Mucosa of rectum (tissue), 2 donors: ENCODE data around the gene TIMP2.
"Not testable (repeated sequence)": the region's sequence is repeated elsewhere in the genome, so short reads cannot be mapped to it uniquely, and the experiment has no call there.

Source experiments
- H3K27ac ChIP-seq, 2 donors: one replicate each; pipeline ENCODE4 v1.7.0; 2013; ENCODE audit warnings: inconsistent platforms in 2 of 2, low read depth in 2 of 2, low read length in 2 of 2
- H3K27me3 ChIP-seq, 2 donors: one replicate each; pipeline ENCODE4 v1.7.0; 2013; ENCODE audit warnings: low read length in 2 of 2; ENCODE audit not compliant: control insufficient read depth in 2 of 2, insufficient read depth in 2 of 2
- H3K36me3 ChIP-seq, 2 donors: one replicate each; pipeline ENCODE4 v1.7.0; 2013; ENCODE audit warnings: low read length in 2 of 2; ENCODE audit not compliant: control insufficient read depth in 2 of 2, insufficient read depth in 2 of 2
- H3K4me1 ChIP-seq, 2 donors: one replicate each; pipeline ENCODE4 v1.7.0; 2013; ENCODE audit warnings: low read length in 2 of 2, mild to moderate bottlenecking in 1 of 2; ENCODE audit not compliant: control insufficient read depth in 2 of 2, insufficient read depth in 2 of 2
- H3K4me3 ChIP-seq, 2 donors: one replicate each; pipeline ENCODE4 v1.7.0; 2013; ENCODE audit warnings: low read length in 2 of 2
- H3K9ac ChIP-seq, 2 donors: one replicate each; pipeline ENCODE4 v1.7.0; 2013; ENCODE audit warnings: low read length in 2 of 2, low read depth in 1 of 2, mild to moderate bottlenecking in 1 of 2
- H3K9me3 ChIP-seq, 2 donors: one replicate each; pipeline ENCODE4 v1.7.0; 2013; ENCODE audit warnings: low read length in 2 of 2; ENCODE audit not compliant: control insufficient read depth in 2 of 2
- donor health status: healthy.
- donor health status: Normal muscosa, but diverticular disease.

Gene TIMP2

DNA sequence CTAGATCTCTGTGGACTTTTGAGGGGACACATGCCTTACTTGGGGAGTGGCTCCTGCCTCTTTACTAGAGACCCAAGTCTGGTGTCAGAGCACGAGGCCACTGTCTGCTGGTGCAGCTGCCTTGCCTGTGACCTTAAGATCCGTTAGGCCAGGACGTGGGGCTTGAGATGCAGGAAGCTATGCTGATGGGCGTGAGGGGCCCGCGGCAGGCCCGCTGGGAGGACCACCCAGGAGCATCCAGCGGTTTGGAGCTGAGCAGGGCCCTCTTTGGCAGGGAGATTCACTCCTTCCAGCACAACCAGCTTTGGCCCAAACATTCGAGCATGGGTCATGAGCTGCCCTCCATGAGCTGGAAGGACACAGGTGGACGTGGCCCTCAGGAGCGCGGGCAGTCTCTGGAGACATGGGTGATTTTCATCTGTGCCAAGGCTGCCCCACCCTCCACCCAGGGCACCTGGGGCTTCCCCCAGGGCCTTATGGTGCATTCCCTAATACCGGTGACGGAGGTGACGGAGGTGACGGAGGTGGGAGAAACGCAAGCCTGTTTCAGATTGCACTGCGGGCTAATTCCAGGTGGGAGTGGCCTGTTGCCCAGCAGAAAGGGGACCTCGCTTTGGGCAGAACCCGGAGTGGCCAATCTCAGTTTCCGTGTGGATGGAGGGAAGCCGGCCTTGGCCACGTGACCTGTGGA is 41.9 kb upstream of the TIMP2 start:
- Histone ChIP-seq H3K4me3 (no peak overlapping the region), H3K4me1 (peaks cover 16 to 22% of the 10 kb centered on the region in 2 donors), H3K27ac (no peak overlapping the region), H3K9ac (no peak overlapping the region), H3K9me3 (no peaks in the 10 kb centered on the region), H3K27me3 (no peaks in the 10 kb centered on the region), H3K36me3 (peaks cover 17 to 18% of the 10 kb centered on the region in 2 donors)

DNA sequence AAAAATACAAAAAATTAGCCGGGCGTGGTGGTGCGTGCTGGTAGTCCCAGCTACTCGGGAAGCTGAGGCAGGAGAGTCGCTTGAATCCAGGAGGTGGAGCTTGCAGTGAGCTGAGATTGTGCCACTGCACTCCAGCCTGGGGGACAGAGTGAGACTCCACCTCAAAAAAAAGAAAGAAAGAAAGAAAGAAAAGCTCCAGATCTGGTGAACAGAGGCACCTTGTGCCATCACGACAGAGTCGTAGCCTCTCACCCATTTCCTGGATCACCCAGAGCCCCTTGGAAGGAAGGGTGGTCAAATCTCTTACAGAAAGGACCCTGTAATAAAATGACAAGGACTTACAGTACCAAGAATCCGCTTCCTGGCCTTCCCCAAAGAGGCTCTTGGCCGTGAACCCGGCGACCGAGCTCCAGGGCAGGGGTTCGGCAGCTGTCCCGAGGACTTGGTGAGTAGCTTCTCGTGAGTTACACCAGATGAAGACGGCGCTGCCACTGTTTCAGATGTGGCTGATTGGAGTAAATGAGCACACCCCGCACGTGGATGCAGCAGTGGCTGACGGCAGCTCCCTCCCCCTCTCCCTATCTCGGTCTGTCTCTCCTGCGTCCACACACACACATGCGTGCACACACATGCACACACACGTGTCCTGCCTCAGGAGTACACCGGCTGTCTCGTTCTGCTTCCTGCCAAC is 41.1 kb upstream of the TIMP2 start:
- Histone ChIP-seq H3K27me3 (no peaks in the 10 kb centered on the region), H3K27ac (no peak overlapping the region), H3K4me1 (peaks cover 16 to 24% of the 10 kb centered on the region in 2 donors), H3K36me3 (peaks cover 14 to 17% of the 10 kb centered on the region in 2 donors), H3K9ac (no peak overlapping the region), H3K4me3 (no peak overlapping the region), H3K9me3 (no peaks in the 10 kb centered on the region)

DNA sequence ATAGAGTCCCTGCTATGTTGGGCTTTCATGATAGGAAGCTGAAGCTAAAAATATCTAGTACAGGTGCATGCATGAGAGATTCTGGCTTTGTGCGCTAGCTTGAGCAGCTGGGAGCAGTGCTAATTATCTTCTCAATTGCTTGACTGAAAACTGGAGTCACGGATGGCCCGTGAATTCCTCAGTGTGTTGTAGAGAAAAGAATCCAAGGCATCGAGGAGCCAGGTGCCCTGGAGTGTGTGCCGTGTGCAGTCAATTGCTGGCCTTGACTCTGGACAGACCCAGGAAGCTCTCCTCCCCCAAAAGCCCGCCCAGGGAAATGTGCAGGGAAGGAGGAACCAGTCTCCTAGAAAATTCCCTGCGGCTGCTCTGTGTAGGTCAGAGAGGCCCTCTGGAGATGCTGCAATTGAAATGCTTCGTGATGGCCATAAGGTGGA is 40.3 kb upstream of the TIMP2 start:
- Histone ChIP-seq H3K27ac (no peak overlapping the region), H3K36me3 (peaks cover 14 to 17% of the 10 kb centered on the region in 2 donors), H3K9ac (no peak overlapping the region), H3K9me3 (no peaks in the 10 kb centered on the region), H3K4me1 (peaks cover 14 to 20% of the 10 kb centered on the region in 2 donors), H3K27me3 (no peaks in the 10 kb centered on the region), H3K4me3 (no peak overlapping the region)

DNA sequence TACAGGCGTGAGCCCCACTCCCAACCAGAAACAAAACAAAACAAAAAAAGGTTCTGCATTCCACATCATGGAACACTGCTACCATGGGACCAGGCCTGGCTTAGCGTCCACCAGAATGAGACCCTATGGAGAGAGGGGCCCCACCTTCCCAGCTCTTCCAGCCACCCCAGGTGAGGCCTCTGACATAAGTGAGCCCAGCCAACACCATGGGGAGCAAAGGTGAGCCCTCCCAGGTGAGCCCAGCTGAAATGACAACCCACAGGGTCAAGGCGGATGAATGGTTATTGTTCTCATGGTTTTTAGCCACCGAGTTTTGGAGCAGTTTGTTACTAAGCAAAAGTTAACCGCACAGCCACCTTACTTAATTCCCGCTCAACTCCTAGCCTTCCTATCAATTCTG is 38.2 kb upstream of the TIMP2 start:
- Histone ChIP-seq H3K4me1 (peaks cover 14 to 20% of the 10 kb centered on the region in 2 donors), H3K27ac (peak overlapping the region; percentile 64 to 72), H3K36me3 (peaks cover 2 to 6% of the 10 kb centered on the region in 2 donors), H3K4me3 (no peak overlapping the region), H3K9me3 (no peaks in the 10 kb centered on the region), H3K9ac (no peak overlapping the region), H3K27me3 (no peaks in the 10 kb centered on the region)

DNA sequence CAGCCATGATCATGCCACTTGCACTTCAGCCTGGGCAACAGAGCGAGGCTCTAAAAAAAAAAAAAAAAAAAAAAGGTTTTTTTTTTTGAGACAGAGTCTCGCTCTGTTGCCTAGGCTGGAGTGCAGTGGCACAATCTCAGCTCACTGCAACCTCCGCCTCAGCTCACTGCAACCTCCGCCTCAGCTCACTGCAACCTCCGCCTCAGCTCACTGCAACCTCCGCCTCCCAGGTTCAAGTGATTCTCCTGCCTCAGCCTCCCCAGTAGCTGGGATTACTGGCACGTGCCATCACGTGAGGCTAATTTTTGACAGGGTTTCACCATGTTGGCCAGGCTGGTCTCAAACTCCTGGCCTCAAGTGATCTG is 37.8 kb upstream of the TIMP2 start:
- not testable (repeated sequence) for H3K9ac ChIP-seq, H3K9me3 ChIP-seq, H3K4me3 ChIP-seq, H3K36me3 ChIP-seq, H3K27me3 ChIP-seq
- peaks cover 14 to 21% of the 10 kb centered on the region in 2 donors for H3K4me1 ChIP-seq
- peak overlapping the region; percentile 64 to 80 for H3K27ac ChIP-seq

DNA sequence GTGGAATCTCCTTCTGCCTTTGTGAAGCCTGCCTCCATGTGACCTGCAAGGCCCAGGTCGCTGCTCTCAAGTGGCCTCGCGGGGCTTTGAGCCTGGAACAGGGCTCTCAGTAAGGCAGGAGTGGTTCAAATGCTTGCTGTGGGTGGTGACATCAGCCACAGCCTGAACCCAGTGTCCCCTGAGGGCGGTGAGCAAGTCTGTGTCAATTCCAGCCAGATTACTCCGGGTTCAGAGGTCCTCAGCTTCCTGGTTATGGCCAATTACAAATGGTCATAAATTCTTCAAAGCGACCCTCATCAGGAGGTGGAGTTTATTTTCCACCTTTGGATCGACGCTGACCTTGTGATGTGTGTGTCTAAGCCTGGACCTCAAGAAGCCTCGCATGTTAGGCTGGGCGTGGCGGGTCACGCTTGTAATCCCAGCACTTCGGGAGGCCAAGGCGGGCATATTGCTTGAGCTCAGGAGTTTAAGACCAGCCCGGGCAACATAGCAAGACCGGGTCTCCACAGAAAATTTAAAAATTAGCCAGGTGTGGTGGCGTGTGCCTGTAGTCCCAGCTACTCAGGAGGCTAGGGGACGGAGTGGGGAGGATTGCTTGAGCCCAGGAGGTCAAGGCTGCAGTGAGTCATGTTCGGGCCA is 37.3 kb upstream of the TIMP2 start:
- Histone ChIP-seq H3K4me1 (peaks cover 14 to 21% of the 10 kb centered on the region in 2 donors), H3K27me3 (no peaks in the 10 kb centered on the region), H3K9me3 (no peaks in the 10 kb centered on the region), H3K4me3 (no peak overlapping the region), H3K27ac (peak overlapping the region; percentile 52 to 80), H3K36me3 (peaks cover 2% of the 10 kb centered on the region in 2 donors), H3K9ac (no peak overlapping the region)

DNA sequence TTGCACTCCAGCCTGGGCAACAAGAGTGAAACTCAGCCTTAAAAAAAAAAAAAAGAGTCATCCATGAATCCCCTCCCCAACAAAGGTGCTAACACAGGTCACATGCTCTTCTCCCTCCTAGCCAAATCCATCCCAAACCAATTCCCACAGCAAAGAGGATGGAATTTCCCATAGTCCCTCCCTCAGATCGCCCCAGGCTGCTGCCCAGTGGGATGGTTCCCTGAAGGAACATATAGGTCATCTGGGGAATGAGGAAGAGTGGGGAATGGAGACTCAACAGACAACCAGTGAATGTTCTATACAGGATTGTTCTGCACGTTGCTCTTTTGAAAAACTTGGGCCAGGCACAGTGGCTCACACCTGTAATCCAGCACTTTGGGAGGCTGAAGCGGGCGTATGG is 36.4 kb upstream of the TIMP2 start:
- H3K27me3 ChIP-seq = no peaks in the 10 kb centered on the region
- H3K4me1 ChIP-seq = peaks cover 14 to 21% of the 10 kb centered on the region in 2 donors
- peaks cover 0 to under 1% of the 10 kb centered on the region in 2 donors for H3K36me3 ChIP-seq
- no peaks in the 10 kb centered on the region for H3K9me3 ChIP-seq
- peak overlapping the region in 1 of 2 donors; percentile 10 for H3K4me3 ChIP-seq
- peak overlapping the region; percentile 52 to 69 for H3K27ac ChIP-seq
- H3K9ac ChIP-seq = peak overlapping the region in 1 of 2 donors; percentile 14

DNA sequence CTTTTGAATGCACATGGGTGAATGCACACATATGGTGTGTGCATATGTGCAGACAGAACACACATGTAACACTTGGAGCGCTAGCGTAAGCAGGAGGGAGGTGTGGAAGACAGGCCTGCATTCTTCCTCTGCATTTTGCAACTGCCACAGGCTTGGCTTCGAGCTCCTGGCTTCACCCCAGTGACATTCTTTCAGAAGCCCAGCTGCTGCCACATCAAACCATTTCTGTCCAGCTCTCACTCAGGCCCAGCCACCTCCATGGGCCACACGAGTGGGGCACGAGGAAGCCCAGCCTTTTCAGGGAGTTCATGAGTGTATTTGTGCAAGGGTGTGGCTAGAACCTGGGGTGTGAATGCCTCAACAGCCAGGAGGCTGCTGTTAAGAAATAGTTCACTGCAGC is 35.7 kb upstream of the TIMP2 start:
- H3K4me3 ChIP-seq = no peak overlapping the region
- peak overlapping the region; percentile 28 to 69 for H3K27ac ChIP-seq
- H3K36me3 ChIP-seq = no peaks in the 10 kb centered on the region
- H3K4me1 ChIP-seq = peaks cover 14 to 21% of the 10 kb centered on the region in 2 donors
- no peaks in the 10 kb centered on the region for H3K9me3 ChIP-seq
- H3K9ac ChIP-seq = no peak overlapping the region
- no peaks in the 10 kb centered on the region for H3K27me3 ChIP-seq

DNA sequence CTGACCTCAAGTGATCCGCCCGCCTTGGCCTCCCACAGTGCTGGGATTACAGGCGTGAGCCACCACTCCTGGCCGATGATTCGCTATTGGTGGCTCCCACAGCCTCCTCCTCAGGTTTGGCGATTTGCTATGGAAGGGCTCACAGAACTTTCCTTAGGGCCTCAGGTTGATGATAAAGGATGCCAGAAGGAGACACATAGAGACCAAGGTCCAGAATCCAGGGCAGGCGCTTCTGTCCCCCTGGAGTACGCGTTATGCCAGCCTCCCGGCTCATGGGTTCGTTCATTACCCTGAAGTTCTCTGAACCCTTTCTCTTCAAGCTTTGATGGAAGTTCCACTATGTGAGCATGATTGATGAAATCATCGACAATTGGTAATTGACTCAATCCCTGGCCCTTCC is 34.6 kb upstream of the TIMP2 start:
- H3K27me3 ChIP-seq = no peaks in the 10 kb centered on the region

DNA sequence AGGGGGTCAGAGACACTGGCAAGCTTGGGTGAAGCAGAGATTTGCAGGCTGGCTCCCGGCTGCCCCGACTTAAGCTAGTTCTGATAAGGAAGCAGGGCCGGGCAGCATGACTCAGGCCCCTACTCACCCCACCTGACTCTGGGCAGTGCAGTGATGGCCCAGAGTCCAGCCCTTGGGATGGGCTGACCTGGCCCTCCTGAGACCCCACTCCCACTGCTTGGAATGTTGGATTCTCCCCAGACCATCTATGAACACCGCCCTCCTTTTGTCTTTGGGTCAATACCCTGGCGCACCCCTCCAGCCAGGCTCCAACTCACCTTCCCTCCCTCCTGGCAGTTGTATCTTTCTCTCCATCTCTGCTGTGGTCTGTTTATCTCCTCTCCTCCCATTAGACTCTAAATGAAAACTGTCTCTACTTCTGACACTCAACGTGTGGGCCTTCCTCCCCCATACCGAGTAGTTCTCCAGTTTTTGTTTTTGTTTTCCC is 33.5 kb upstream of the TIMP2 start:
- Histone ChIP-seq H3K4me3 (no peak overlapping the region), H3K36me3 (no peaks in the 10 kb centered on the region), H3K9me3 (no peaks in the 10 kb centered on the region), H3K27ac (no peak overlapping the region), H3K9ac (no peak overlapping the region), H3K4me1 (peaks cover 14 to 21% of the 10 kb centered on the region in 2 donors), H3K27me3 (no peaks in the 10 kb centered on the region)

More for the DNA sequence above, 34.6 kb upstream of the TIMP2 start:
- peaks cover 14 to 21% of the 10 kb centered on the region in 2 donors for H3K4me1 ChIP-seq
- no peak overlapping the region for H3K9ac ChIP-seq
- no peaks in the 10 kb centered on the region for H3K36me3 ChIP-seq
- H3K9me3 ChIP-seq = no peaks in the 10 kb centered on the region
- no peak overlapping the region for H3K4me3 ChIP-seq
- no peak overlapping the region for H3K27ac ChIP-seq
